ENCODE measurements around the gene MUC5AC. TPM values are rescaled to one million over a fixed set of nuclear protein-coding genes. Genes with fewer than 3 reads are reported as not detected.

Gene MUC5AC
- total and polyA plus RNA-seq, 8 donors: 0.04 to 0.75 (median 0.37) TPM; not detected in 1

DNA sequence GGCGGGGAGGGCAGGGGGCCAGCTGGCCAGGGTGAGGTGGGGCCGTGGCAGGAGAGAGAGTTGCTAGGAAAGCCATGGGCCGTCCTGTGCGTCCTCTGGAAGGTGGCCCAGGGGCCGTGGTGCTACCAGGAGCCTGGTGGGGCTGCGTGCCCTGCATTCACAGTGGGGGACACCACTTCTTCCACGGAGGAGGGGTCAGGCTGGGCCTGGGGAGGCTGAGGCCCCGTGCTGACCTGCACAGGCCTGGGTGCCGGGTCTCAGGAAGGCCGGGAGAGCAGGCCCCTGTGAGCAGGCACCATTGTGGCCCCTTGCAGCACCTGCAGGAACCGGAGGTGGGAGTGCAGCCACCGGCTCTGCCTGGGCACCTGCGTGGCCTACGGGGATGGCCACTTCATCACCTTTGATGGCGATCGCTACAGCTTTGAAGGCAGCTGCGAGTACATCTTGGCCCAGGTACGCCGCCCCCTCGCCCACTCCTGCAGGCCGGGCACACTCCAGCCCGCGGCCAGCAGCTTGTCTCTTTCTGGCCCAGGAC lies 77.1 kb downstream of the MUC5AC start:
- Histone ChIP-seq H3K9me3 (no peaks in the 10 kb centered on the region), H3K4me3 (no peak overlapping the region), H3K27ac (no peak overlapping the region), H3K4me1 (no peaks in the 10 kb centered on the region), H3K27me3 (peaks cover 0 to 25% of the 10 kb centered on the region in 2 donors), H3K36me3 (no peaks in the 10 kb centered on the region)
- DNase-seq: peak in 1 of 4 donors; percentile 66
- TF ChIP-seq, protein P1, sequence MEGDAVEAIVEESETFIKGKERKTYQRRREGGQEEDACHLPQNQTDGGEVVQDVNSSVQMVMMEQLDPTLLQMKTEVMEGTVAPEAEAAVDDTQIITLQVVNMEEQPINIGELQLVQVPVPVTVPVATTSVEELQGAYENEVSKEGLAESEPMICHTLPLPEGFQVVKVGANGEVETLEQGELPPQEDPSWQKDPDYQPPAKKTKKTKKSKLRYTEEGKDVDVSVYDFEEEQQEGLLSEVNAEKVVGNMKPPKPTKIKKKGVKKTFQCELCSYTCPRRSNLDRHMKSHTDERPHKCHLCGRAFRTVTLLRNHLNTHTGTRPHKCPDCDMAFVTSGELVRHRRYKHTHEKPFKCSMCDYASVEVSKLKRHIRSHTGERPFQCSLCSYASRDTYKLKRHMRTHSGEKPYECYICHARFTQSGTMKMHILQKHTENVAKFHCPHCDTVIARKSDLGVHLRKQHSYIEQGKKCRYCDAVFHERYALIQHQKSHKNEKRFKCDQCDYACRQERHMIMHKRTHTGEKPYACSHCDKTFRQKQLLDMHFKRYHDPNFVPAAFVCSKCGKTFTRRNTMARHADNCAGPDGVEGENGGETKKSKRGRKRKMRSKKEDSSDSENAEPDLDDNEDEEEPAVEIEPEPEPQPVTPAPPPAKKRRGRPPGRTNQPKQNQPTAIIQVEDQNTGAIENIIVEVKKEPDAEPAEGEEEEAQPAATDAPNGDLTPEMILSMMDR (IDR thresholded peaks at IDR 0.05): no peak
- intact Hi-C loops (cut with DNase I): no loop called here
- ATAC-seq: no peak

DNA sequence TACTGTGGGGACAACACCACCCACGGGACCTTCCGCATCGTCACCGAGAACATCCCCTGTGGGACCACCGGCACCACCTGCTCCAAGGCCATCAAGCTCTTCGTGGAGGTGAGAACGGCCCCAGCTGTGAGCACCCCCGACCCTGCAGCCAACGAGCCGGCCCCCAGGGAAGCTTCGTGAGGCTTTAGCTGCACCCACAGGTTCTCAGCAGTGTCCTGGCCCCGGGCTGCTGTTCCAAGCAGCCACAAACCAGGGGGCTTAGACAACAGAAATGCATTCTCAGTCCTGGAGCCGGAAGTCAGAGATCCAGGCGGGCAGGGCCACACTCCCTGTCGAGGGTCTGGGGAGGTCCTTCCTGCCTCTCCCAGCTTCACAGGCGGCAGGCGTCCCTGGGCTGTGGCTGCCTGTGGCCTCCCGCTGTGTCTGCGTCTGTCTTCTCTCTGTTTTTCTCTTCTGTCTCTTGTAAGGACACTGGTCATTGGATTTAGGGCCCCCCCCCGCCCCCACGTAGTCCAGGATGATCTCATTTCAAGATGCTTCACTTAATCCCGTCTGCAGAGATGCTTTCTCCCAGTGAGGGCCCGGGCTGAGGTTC lies 77.7 kb downstream of the MUC5AC start:
- Histone ChIP-seq H3K27me3 (peaks cover 0 to 19% of the 10 kb centered on the region in 2 donors), H3K9me3 (no peaks in the 10 kb centered on the region), H3K4me1 (no peaks in the 10 kb centered on the region), H3K36me3 (no peaks in the 10 kb centered on the region), H3K27ac (no peak overlapping the region), H3K4me3 (no peak overlapping the region)
- TF ChIP-seq, protein P1 (IDR thresholded peaks at IDR 0.05): no peak
- intact Hi-C loops (cut with DNase I): no loop called here
- ATAC-seq: no peak
- DNase-seq: peak in 1 of 4 donors; percentile 69

DNA sequence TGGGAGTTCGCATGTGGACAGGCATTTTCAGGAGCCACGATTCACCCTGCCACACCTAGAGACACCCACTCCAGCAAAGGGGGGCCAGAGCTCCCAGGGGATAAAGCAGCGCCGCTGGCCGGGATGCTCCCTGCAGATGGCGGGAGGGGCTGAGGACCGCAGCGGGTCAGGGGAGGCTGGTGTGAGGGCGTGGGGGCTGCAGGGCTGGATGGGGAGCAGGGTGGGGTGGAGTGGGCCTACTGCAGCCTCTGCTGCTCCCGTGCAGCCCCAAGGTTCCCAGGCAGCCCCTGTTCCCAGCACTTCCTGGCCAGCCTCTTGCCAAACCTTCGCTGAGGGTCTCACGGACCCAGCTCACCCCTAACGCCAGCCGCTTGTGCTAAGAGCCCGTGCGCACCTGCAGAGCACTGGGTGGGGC lies 78.2 kb downstream of the MUC5AC start:
- no peaks in the 10 kb centered on the region for H3K9me3 ChIP-seq
- TF ChIP-seq, protein P1 (IDR thresholded peaks at IDR 0.05): no peak
- intact Hi-C loops (cut with DNase I): no loop called here
- H3K27ac ChIP-seq: no peak overlapping the region
- peak in 1 of 4 donors; percentile 54 for DNase-seq
- no peaks in the 10 kb centered on the region for H3K36me3 ChIP-seq
- no peaks in the 10 kb centered on the region for H3K4me1 ChIP-seq
- no peak for ATAC-seq
- H3K4me3 ChIP-seq: no peak overlapping the region
- peaks cover 0 to 14% of the 10 kb centered on the region in 2 donors for H3K27me3 ChIP-seq

DNA sequence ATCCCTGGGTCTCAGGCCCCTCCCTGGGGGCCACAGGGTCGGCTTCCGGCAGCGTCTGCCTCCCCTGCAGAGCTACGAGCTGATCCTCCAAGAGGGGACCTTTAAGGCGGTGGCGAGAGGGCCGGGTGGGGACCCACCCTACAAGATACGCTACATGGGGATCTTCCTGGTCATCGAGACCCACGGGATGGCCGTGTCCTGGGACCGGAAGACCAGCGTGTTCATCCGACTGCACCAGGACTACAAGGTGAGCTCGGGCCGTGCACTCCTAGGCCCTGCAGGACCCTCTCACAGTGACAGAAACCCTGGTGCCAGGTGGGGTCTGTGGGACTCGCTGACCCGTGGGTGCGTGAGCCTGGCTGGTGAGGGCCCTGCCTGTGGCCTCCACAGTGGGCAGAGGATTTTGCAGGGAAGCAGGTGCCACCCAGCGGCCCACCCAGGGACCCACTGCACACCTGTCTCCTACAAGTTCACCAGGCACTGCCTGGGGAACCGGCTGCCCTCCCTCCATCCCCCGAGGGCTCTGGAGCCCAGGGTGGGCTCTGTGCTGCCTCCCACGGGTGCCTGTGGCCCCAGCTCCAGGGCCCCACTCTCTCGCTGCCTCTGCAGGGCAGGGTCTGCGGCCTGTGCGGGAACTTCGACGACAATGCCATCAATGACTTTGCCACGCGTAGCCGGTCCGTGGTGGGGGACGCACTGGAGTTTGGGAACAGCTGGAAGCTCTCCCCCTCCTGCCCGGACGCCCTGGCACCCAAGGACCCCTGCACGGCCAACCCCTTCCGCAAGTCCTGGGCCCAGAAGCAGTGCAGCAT lies 78.8 kb downstream of the MUC5AC start:
- Histone ChIP-seq H3K4me3 (no peak overlapping the region), H3K36me3 (no peaks in the 10 kb centered on the region), H3K9me3 (peaks cover 0 to 2% of the 10 kb centered on the region in 2 donors), H3K27ac (no peak overlapping the region), H3K4me1 (no peaks in the 10 kb centered on the region), H3K27me3 (peaks cover 0 to 8% of the 10 kb centered on the region in 2 donors)
- TF ChIP-seq, protein P1 (IDR thresholded peaks at IDR 0.05): no peak
- ATAC-seq: no peak
- DNase-seq: peak in 1 of 4 donors; percentile 67
- intact Hi-C loops (cut with DNase I): no loop called here

DNA sequence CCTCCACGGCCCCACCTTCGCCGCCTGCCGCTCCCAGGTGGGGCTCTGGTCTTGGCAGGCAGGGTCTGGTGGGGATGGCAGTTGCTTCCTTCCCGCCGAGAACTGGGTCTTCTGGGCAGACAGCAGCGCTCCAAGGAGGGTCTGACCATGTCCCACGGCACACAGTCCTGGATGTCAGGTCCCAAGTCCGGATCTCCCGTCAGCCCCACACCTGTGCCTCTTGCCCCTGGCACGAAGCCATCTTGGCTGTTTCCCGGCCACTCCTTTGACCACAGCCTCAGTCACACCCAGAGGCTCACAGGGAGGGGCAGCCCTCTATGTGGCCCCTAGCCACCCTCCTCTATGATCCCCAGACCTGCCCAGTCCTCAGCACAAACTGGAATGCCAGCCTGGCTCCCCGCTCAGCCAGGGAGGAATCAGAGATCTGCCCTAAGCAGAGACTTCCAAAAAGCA lies 79.4 kb downstream of the MUC5AC start:
- ATAC-seq (no peak), DNase-seq (peak in 1 of 4 donors; percentile 47)
- no peak overlapping the region for H3K4me3 ChIP-seq
- intact Hi-C loops (cut with DNase I): no loop called here
- peaks cover 0 to 2% of the 10 kb centered on the region in 2 donors for H3K27me3 ChIP-seq
- no peak overlapping the region for H3K27ac ChIP-seq
- H3K9me3 ChIP-seq: peaks cover 0 to 9% of the 10 kb centered on the region in 2 donors
- TF ChIP-seq, protein P1 (IDR thresholded peaks at IDR 0.05): no peak
- H3K36me3 ChIP-seq: no peaks in the 10 kb centered on the region
- H3K4me1 ChIP-seq: no peaks in the 10 kb centered on the region
